GM21526 (cell line): Measurements from ENCODE around the gene CSK.

Experiments
- ATAC-seq: cut with Tn5 transposase; IDR thresholded peaks from one replicate; pipeline ENCODE4 v1.9.1; 2021; ENCODE audit warnings: moderate library complexity; ENCODE audit not compliant: unreplicated experiment, low FRiP score

The CSK gene

DNA sequence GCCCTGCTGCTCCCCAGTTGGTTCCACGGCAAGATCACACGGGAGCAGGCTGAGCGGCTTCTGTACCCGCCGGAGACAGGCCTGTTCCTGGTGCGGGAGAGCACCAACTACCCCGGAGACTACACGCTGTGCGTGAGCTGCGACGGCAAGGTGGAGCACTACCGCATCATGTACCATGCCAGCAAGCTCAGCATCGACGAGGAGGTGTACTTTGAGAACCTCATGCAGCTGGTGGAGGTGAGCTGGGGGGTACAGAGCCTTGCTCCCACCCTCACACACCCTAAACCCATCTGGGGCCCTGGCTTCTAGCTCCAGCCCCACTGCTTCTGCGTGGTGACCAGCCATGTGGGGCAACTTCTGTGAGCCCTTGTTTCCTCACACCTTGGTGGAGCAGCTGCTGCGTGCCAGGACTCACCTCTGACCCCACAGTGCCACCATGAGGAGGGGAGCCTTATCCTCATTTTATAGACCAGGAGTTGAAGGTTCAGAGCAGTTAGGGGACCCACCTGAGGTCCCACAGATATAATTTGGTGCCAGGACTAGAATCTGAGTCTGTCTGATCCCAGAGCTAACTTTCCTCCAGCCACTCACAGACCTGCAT lies 17.5 kb downstream of the CSK start:
- ATAC-seq = no peak

DNA sequence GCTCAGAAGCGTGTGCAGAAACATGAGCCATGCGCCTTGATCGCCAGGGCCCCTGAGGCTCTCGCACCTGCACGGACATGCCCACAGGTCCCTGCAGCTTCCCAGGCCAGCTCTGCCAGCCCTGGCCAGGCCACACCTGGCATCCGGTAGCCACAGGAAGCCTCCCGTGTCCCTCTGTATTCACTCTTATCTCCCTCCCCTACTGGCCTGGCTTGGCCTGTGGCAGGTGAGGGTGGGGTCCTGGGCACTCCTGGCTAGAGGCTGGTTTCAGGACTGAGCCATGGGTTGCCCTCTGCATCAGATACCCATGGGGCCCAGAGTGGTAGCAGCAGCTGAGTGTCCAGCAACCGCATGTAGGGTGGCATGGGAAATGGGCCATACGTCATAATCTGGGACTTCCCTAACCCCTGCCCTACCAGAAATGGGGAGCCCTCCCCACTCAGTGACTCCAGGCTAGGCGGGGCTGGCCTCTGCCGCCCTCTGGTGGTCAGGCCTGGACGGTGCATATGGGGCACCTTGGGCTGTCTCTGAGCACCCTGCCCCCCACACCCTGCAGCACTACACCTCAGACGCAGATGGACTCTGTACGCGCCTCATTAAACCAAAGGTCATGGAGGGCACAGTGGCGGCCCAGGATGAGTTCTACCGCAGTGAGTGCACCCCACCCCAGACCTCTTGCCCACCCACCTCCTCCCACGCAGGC lies 18.1 kb downstream of the CSK start:
- peak; percentile 54 for ATAC-seq

DNA sequence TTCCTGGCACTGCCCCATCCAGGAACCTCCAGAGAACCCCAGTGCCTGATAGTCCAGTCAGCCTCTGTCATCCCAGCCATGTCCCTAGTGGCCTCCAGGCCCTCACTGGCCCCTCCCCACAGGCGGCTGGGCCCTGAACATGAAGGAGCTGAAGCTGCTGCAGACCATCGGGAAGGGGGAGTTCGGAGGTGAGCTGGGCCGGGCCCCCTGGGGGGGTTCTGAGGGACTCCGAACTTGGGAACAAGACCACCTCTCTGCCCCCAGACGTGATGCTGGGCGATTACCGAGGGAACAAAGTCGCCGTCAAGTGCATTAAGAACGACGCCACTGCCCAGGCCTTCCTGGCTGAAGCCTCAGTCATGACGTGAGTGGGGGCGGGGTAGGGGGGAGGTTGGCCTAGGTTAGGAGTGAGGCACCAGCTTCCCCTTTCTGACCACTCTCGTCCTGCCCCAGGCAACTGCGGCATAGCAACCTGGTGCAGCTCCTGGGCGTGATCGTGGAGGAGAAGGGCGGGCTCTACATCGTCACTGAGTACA lies 18.7 kb downstream of the CSK start:
- ATAC-seq = no peak

DNA sequence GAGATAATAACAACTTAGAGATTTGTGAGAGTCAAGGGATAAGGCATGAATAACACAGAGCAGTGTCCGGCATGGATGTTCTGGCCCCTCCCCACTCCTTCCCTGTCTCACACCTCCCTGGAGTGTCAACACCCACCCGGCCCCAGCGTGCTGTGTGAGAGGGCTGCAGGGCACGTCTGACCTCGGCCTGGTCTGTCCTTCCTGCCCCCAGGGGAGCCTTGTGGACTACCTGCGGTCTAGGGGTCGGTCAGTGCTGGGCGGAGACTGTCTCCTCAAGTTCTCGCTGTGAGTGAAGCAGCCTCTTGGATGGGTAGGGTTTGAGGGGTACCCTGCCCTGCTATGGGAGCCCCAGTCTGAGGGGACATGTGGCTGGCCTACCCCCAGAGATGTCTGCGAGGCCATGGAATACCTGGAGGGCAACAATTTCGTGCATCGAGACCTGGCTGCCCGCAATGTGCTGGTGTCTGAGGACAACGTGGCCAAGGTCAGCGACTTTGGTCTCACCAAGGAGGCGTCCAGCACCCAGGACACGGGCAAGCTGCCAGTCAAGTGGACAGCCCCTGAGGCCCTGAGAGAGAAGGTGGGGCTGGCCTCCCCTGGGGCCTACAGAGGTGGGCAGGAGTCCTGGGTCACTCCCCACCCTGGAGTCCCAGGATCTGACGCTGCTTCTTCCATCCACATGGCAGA lies 19.6 kb downstream of the CSK start:
- ATAC-seq = no peak

DNA sequence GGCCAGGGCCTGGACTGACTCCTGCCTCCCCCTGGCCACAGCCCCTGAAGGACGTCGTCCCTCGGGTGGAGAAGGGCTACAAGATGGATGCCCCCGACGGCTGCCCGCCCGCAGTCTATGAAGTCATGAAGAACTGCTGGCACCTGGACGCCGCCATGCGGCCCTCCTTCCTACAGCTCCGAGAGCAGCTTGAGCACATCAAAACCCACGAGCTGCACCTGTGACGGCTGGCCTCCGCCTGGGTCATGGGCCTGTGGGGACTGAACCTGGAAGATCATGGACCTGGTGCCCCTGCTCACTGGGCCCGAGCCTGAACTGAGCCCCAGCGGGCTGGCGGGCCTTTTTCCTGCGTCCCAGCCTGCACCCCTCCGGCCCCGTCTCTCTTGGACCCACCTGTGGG lies 20.4 kb downstream of the CSK start:
- no peak for ATAC-seq

DNA sequence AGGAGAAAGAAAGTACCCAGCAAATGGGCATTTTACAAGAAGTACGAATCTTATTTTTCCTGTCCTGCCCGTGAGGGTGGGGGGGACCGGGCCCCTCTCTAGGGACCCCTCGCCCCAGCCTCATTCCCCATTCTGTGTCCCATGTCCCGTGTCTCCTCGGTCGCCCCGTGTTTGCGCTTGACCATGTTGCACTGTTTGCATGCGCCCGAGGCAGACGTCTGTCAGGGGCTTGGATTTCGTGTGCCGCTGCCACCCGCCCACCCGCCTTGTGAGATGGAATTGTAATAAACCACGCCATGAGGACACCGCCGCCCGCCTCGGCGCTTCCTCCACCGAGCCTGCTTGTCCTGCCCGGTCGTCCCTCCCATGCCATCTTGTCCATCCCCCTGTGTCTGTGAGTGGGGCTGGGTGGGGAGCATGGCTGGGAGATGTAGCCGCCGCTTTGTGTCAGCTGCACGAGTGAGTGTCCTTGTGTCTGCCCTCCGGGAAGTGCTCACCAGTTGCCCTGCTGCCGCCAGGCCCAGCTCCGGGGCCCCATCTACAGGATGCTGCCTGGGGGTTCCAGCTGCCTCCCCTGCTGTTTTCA lies 21.1 kb downstream of the CSK start:
- no peak for ATAC-seq

DNA sequence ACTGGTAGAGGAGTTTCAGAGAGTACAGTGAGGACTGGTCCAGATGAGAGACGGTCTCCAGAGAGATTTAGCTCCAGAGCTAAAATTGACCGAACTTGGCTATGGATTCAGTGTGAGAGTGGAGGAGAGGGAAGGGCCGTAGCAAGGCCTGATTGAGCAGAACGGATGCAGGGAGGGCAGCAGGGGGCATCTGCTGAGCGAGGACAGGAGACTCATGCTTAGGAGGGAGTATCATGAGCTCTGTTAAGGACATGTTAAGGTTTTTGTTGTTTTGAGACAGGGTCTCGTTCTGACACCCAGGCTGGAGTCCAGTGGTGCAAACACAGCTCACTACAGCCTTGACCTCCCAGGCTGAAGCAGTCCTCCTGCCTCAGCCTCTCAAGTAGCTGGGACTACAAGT lies 23.1 kb downstream of the CSK start:
- no peak for ATAC-seq

DNA sequence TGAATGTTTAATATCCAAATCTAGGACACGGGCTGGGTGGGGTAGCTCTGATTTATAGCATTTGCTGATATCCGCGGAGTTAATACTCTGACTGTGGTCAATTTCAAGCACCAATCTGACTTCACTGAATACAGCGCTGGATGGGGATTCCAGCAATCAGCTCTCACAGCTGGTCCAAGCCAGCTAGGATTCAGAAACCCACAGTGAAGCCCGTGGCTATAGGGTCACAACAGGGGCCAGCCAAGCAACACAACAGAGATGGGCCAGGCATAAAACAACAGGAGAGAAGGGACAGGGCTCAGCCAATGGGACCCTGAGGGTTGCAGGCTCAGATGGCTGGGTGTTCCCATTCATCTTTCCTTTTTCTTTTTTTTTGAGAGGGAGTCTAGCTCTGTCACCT lies 25.4 kb downstream of the CSK start:
- no peak for ATAC-seq

DNA sequence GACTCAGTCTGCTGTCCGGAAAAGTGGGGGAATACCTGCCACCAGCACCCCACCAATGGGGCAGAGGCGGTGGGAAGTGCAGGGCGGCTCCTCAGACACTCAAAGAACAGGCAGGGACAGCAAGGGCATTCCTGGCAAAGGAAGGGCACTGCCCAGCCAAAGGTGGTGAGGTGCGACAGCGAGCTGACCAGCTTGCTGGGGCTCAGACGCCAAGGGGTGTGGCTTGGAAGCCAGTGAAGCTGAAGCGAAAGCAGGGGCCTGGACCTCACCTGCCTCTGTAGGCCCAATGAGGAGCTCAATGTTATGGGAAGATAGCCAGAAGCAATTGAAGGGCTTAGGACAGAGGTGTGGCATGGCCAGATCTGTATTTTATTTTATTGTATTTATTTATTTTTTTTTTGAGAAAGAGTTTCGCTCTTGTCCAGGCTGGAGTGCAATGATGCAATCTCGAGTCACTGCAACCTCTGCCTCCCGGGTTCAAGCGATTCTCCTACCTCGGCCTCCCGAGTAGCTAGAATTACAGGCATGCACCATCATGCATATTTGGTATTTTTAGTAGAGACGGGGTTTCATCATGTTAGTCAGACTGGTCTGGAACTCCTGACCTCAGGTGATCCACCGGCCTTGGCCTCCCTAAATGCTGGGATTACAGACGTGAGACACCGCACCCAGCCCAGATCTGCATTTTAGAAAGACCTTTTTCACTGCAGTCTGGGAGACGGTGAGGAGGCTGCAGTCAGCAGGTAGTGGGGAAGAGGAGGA lies 26.4 kb downstream of the CSK start:
- no peak for ATAC-seq

DNA sequence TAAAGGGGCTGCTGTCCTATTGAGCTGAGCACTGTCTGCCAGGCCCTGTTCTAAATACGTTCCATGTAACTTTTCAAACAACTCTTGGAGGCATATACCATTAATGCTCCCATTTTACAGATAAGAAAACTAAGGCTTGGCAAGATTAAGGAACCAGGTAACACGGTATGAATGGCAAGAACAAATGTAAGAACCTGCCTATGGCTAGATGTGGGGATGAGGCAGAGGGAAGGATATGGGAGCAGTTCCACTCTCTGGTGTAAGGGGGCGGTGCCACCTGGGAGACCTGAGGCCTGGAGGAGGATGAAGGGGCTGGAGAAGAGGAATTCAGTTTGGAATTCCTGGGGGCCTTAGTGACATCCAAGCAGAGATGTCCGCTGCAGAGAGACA lies 27.0 kb downstream of the CSK start:
- no peak for ATAC-seq

DNA sequence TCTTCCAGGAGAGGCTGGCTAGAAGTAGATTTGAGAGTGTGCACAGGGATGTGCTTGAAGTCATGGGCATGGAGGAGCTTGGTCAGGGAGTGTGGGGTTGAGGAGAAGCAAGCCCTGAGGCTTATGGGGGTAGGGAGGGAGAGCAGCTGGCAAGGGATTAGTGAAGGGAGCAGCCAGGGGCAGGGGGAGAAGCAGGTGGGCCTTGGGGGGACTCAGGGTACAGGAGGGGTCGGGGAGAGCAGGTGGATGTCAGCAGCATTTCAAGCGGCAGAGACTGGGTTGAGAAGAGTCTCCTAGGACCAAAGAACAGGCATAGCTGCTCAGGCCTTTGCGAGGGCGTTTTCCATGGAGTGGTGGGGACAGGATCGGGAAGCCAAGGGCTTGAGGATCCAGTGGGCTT lies 27.4 kb downstream of the CSK start:
- no peak for ATAC-seq

DNA sequence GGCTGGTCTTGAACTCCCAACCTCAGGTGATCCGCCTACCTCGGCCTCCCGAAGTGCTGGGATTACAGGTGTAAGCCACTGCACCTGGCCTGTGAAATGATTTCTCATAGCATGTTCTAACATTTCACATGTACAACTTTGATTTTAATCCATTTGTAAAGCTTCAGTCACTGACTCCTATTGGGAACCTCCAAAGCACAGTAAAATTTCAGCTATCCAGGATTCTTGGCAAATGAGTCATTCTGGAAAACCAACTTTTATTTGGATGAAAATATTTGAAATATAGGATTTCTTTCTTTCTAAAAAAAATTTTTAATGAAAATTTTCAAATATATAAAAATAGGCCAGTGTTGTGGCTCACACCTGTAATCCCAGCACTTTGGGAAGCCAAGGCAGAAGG lies 28.1 kb downstream of the CSK start:
- ATAC-seq = no peak

DNA sequence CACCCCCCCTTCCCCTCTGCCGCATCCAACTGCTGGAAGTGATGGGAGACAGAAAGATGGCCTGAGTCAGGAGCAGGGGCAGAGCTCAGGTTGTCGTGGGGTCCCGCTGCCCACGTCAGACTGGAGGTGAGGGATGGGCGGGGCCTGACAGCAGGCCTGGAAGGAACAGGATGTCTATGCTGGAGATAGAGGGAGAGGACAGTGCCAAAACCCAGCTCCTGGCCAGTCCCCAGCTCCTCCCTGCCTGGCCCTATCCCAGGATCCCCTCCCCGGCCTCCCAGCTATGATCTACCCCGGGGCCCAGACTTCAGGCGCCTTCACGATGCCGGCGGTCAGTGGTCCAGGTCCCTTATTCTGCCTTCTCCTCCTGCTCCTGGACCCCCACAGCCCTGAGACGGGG lies 30.7 kb downstream of the CSK start, which contains the start of gene LMAN1L:
TSS of gene LMAN1L (plus strand) at position 303 of the 400 bp plus-strand sequence. CDS start at position 323, 20 bp downstream.
- no peak for ATAC-seq

DNA sequence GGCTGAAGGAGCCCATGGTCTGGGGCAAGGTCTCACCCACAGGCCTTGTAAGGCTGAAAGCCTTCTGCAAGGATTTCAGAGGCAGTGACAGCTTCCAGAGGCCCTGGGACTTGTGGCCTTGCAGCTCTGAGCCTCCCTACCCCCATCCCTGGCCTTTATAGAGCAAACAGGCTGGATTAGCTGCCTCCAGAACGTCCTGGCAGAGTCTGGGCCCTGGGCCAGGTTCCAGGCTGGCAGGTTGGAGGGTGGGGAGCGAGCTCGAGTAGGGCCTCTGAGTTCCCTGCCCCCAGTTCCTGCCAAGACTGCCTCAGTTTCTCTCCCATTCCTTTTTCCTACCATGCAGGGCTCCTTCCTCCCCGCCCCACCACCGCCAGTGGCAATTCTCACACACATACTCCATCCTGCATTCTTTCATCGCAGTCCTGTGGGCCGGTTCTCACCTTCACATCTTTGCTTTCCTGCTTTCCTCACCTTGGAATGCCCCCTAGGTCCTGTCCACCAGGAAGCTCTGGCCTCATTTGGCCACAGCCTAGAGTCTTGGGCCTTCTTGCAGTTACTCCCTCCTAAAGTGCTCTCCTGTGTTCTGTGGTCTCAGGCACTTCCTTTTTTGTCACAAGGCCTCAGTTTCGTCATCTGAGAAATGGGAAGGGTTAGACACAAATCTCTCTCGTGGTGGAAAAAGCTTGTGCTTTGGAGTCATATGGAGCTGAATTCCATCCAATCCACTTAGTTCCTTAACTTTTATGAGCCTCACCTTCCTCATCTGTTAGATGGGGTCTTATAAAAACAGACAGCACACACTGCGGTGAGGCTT lies 33.4 kb downstream of the CSK start:
- no peak for ATAC-seq

DNA sequence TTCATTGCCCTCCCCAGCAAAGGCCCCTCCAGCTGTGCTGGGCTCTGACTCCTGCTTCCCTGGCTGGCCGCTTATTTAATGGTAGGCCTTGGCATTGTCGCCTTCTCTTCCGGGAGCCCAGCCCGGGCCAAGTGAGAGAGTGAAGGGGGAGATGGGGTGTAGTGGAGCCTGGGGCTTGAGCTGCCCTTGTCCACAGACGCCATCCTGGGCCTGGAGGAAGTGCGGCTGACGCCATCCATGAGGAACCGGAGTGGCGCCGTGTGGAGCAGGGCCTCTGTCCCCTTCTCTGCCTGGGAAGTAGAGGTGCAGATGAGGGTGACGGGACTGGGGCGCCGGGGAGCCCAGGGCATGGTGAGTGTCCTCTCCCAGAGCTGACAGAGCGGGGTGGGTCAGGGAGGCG lies 34.1 kb downstream of the CSK start:
- ATAC-seq = no peak

DNA sequence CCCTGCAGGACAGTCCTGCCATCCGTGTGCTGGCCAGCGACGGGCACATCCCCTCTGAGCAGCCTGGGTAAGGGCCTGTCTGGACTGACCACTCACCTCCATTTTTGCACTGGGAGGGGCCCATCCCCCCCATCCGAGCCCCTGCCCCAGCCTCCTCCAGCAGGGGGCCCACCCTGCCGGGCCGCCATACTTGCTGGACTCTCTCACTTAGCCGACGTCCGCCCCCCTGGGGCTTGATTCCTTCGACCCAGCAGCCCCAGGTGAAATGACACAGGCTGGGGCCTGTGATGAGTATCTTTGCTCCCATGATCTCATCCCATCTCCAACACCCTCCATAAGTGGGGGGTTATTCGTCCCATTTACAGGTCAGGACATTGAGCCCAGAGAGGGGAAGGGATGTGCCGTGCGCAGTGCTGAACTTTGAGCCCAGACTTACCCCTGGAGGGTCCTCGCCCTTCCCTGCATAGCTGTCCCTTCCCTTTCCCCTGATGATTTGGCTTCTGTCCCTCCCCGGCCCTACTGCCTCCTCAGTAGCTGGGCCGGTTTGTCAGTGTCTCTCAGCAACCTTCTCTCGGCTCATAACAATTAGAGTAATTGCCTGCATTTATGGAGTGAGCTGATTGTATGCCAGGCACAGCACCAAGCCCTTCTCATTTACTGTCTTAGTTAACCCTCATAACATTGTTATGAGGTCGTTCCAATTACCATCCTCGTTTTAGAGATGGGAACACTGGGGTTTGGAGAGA lies 34.9 kb downstream of the CSK start:
- no peak for ATAC-seq

DNA sequence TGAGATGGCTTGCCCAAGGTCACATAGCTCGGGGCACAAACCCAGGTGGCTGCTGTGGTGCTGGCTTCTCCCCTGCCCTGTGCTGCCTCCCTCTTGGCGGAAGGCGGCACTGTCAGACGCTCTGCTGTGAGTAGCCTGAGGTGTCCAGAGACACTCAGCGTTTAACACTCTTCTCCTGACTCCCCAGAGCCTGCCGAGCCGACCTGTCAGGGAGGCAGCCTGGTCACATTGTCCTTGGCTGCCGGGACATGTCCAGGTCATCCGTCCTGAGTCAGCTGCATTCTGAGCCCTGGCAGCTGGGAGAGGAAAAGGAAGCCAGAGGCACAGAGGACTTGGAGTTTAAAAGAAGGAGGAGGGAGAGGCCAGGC lies 35.5 kb downstream of the CSK start:
- ATAC-seq = no peak

DNA sequence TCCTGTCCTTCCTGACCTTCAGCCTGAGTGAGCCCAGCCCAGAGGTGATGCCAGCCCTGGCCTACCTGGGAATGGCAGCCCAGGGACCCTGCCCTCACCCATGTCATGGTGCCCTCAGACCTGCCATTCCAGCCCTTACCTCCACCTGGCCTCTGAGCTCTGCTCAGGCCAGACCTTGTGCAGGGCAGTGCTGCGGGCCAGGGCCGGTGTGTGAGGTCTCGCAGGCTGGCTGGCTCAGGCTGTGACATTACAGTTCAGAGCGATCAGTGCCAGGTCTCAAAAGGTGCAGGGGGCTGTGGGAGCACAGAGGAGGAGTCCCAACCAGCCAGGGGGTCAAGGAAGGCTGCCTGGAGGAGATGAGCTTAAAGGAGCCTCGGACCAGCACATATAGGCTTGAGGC lies 38.2 kb downstream of the CSK start:
- no peak for ATAC-seq

DNA sequence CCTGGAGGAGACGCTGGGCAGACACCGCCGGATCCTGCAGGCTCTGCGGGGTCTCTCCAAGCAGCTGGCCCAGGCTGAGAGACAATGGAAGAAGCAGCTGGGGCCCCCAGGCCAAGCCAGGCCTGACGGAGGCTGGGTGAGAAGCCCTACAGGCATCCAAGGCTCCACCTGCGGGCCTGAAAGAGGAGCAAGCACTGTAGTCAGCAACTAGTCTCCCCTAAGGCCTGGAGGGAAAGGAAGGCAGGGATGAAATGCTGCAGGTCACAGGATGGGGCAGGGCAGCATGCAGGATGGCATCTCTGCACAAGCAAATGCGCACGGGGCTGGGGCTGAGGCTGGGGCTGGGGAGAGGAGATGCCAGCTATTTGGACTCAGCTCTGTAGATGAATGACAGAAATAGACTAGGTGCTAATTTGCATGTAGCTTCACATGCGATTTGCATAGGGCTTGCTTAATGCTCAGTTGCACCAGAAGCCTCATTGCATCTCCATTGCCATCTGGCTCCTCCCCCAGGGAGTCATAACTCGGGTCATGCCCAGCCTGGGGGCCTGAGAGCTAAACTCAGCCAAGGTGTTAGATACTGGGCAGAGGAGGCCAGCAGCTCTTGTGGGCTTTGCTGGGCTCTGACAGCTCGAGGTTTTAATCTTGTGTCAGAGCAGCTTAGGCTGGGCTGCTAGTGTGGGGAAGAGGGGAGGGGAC lies 39.4 kb downstream of the CSK start:
- ATAC-seq = no peak
